ENCODE measurements around the gene ZMYM4.

ZMYM4 gene

GRCh38 chr1:35406103-35406502, 137.6 kb downstream of the ZMYM4 start:
- DNase-seq (ENCODE audit: low spot score), result no peak
- TF ChIP-seq CTCF (IDR thresholded peaks at IDR 0.05; ENCODE audit: extremely low read depth, insufficient read depth, missing control alignments), result no peak
- in situ Hi-C loops (cut with MboI; ENCODE audit: low pct_unique_long_range_greater_than_20kb, low sequenced_read_pairs, unreplicated experiment), result no loop called here

- in situ Hi-C loops (cut with MboI; ENCODE audit: low pct_unique_long_range_greater_than_20kb, low sequenced_read_pairs, unreplicated experiment), result no loop called here
- TF ChIP-seq CTCF (IDR thresholded peaks at IDR 0.05; ENCODE audit: extremely low read depth, insufficient read depth, missing control alignments), result no peak
Measured at GRCh38 chr1:35407743-35408142, 139.2 kb downstream of the ZMYM4 start.

DNA sequence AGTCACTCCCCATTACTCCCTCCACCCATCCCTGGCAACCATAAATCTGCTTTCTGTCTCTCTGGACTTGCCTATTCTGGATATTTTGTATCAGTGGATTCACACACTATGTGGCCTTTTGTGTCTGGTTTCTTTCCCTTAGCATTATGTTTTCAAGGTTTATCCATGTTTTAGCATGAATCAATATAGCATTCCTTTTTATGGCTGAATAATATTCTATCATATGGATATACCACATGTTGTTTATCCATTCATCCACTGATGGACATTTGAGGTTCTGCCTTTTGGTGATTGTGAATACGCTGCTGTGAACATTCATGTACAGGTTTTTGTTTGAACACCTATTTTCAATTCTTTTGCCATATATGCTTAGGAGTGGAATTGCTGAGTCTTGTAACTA, 140.4 kb downstream of the ZMYM4 start:
- in situ Hi-C loops (cut with MboI; ENCODE audit: low pct_unique_long_range_greater_than_20kb, low sequenced_read_pairs, unreplicated experiment), result no loop called here
- DNase-seq (ENCODE audit: low spot score), result no peak
- TF ChIP-seq CTCF (IDR thresholded peaks at IDR 0.05; ENCODE audit: extremely low read depth, insufficient read depth, missing control alignments), result no peak

More at GRCh38 chr1:35407743-35408142, 139.2 kb downstream of the ZMYM4 start:
- DNase-seq (ENCODE audit: low spot score), result no peak

GRCh38 chr1:35426097-35426586, 157.6 kb downstream of the ZMYM4 start:
- no peak for TF ChIP-seq CTCF (IDR thresholded peaks at IDR 0.05; ENCODE audit: extremely low read depth, insufficient read depth, missing control alignments)
- in situ Hi-C loops (cut with MboI; ENCODE audit: low pct_unique_long_range_greater_than_20kb, low sequenced_read_pairs, unreplicated experiment), result no loop called here
- no peak for DNase-seq (ENCODE audit: low spot score)

GRCh38 chr1:35428360-35428759, 159.9 kb downstream of the ZMYM4 start:
- TF ChIP-seq CTCF (IDR thresholded peaks at IDR 0.05; ENCODE audit: extremely low read depth, insufficient read depth, missing control alignments), result no peak
- in situ Hi-C loops (cut with MboI; ENCODE audit: low pct_unique_long_range_greater_than_20kb, low sequenced_read_pairs, unreplicated experiment), result no loop called here
- DNase-seq (ENCODE audit: low spot score), result no peak

- in situ Hi-C loops (cut with MboI; ENCODE audit: low pct_unique_long_range_greater_than_20kb, low sequenced_read_pairs, unreplicated experiment), result no loop called here
- no peak for DNase-seq (ENCODE audit: low spot score)
- no peak for TF ChIP-seq CTCF (IDR thresholded peaks at IDR 0.05; ENCODE audit: extremely low read depth, insufficient read depth, missing control alignments)
Measured at GRCh38 chr1:35430762-35431161, 162.3 kb downstream of the ZMYM4 start.

DNA sequence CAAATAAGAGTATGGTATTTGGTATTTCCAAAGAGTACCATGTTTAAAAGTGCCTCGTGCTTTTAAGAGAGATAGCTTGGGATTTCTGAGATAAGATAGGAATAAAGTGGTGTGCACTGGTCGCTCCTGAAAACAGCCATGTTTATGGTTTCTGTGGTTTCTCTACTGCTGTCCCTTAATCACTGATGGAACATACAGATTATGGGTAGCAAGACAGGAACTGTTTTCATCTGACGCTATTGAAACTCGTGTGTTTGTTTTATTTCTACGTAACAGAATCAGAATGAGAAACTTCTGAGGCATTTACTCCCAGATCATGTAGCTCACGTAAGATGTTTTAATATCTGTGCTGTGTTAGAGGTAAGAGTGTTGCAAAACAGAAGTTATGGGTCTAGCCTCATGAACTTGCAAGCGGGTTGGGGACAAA, 162.7 kb downstream of the ZMYM4 start:
- in situ Hi-C loops (cut with MboI; ENCODE audit: low pct_unique_long_range_greater_than_20kb, low sequenced_read_pairs, unreplicated experiment), result no loop called here
- TF ChIP-seq CTCF (IDR thresholded peaks at IDR 0.05; ENCODE audit: extremely low read depth, insufficient read depth, missing control alignments), result no peak
- no peak for DNase-seq (ENCODE audit: low spot score)

Measured in GM13977 (cell line).